GM13977 (cell line): ENCODE data around the gene RALGAPA2.

Experiments used
- DNase-seq: peaks from one replicate; pipeline ENCODE4 v3.0.0; 2012; ENCODE audit warnings: low spot score
- in situ Hi-C: fragments of 300-500 bp; cut with MboI; formaldehyde crosslinking; loops from one replicate; pipeline ENCODE4 v1.12.0; 2022; ENCODE audit warnings: low sequenced_read_pairs, low pct_unique_long_range_greater_than_20kb, mixed read lengths, inconsistent platforms; ENCODE audit not compliant: unreplicated experiment
- TF ChIP-seq, protein P1 (sequence below): IDR thresholded peaks from 2 replicates; pipeline ENCODE4 v1.5.1; 2012; ENCODE audit warnings: mild to moderate bottlenecking, control low read depth; ENCODE audit not compliant: insufficient read depth; ENCODE audit errors: extremely low read depth, missing control alignments

The RALGAPA2 gene

DNA sequence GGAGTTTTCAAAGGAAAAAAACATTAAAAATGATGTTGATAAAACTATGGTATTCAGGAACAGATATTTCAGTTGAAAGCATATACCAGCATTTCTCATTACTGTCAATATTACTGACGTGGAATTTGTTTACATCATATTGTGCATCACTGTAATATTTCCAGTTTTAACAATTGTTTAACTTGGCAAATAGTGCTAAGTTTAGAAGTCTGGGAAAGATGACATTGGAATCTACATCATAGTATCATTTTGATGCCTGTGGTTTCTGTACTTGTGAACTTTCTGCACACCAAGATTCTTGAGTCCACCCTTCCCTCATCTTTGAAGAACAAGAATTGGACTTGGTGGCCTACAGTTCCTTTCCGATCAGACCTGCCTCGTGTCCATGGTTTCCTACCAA, 98.1 kb downstream of the RALGAPA2 start:
- no peak for DNase-seq
- TF ChIP-seq, protein P1, sequence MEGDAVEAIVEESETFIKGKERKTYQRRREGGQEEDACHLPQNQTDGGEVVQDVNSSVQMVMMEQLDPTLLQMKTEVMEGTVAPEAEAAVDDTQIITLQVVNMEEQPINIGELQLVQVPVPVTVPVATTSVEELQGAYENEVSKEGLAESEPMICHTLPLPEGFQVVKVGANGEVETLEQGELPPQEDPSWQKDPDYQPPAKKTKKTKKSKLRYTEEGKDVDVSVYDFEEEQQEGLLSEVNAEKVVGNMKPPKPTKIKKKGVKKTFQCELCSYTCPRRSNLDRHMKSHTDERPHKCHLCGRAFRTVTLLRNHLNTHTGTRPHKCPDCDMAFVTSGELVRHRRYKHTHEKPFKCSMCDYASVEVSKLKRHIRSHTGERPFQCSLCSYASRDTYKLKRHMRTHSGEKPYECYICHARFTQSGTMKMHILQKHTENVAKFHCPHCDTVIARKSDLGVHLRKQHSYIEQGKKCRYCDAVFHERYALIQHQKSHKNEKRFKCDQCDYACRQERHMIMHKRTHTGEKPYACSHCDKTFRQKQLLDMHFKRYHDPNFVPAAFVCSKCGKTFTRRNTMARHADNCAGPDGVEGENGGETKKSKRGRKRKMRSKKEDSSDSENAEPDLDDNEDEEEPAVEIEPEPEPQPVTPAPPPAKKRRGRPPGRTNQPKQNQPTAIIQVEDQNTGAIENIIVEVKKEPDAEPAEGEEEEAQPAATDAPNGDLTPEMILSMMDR = no peak
- in situ Hi-C loops = no loop called here

DNA sequence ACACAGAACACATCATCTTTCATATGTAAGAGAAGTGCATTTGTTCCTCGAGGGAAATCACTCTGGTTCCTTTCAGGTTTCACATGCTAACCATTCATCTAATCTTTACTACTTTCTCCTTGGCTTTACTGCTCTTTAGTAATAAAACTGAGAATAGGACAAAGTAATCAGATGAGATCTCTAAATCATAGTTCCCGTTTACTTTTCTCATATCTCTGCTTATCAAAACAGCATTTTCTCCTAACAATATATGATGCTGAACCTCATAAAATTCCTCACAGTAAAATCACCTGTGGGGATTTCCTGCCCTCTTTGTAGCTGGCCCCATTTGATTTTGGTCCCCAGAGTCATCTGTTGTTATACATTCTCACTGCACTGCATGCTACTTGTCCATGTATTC, 100.2 kb downstream of the RALGAPA2 start:
- in situ Hi-C loops = no loop called here
- no peak for DNase-seq
- TF ChIP-seq, protein P1 = no peak

DNA sequence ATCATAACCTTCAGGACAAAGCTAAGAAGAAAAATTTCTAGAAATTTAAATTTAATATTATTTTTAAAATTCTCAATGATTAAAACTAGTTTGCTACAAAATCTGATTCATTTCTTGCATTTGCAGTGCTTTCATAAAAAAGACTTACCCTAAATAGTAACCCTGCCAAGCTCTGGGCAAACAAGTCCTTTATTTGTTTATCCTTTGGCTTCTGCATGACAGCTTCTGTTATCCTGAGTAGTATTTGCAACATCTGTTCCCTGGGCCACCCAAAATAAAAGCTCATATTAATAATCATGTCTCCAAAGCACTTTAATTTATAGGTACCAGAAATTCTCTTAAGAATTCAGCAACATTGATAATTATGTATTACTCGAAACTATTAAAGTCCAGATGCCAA, 101.3 kb downstream of the RALGAPA2 start:
- DNase-seq = no peak
- in situ Hi-C loops = no loop called here
- TF ChIP-seq, protein P1 = no peak

DNA sequence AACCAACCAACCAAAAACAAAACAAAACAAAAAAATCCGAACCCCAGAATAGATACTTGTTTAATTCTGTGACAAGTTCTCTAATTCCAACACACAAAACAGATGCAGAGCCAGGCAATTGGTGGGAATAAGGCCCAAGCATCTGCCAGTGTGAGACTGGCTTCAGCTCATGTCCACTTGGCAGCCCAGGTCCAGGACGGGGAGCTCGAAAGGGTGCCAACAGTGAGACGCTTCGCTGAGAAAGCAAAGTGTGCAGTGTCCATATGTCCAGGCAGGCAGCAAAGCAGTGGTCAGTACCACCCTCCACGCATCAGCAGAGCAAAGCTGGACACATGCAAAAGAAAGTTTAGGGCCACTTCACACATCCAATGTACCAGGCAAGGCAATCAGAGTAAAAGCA, 102.9 kb downstream of the RALGAPA2 start:
- TF ChIP-seq, protein P1 = no peak
- no peak for DNase-seq
- in situ Hi-C loops = no loop called here

DNA sequence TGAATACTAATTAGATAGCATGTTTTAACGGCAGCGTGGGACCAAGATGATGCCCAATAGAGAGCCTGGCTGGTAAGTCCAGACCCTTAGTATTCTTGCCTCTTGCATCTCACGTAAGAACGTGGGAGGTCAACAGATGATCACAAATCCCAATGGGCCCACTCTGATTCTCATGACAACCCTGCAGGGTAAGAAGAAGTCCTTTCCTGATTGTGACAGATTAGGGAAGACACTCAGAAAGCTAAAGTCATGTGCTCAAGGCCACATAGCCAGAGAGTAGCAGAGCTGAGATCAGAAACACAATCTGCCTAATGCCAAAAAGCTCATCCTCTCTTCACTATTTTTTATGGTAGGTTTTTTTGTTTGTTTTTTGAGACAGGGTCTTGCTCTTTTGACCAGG, 103.8 kb downstream of the RALGAPA2 start:
- in situ Hi-C loops = no loop called here
- TF ChIP-seq, protein P1 = no peak
- no peak for DNase-seq

DNA sequence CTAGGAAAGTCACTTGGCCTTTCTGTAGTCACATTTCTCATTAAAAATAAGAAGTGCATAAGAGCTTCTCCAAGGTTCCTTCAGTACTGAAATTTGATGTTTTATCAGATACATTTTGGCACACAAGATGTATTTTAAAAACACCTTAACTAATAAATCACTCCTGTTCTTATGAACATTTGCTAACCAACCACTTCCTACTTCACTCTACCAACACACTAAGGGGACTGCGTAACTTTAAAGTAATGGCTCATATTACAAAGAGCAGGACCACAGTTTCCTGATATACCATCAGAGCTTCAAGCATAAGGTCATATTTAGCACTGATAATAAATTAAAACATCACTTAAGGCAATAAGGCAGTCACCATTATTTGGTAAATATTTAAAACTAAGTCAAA, 104.4 kb downstream of the RALGAPA2 start:
- in situ Hi-C loops = no loop called here
- TF ChIP-seq, protein P1 = no peak

DNA sequence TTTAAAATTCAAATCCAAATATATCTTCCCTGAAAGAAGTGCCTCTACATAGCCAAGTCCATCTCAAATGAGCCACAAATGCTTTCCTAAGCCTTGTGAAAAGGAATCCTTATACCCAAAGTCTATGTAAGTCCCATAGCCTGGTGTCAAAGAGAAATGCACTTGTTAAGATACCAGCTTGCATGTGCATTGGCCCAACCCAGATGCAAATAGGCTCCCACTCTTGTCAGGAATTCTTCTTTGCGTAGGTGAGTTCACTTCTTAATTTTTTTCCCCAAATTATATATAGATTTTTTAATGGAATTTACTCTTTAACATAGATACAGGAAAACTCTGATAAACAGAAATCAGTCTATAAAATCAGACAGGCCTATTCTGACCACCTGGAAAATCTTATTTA, 105.6 kb downstream of the RALGAPA2 start:
- no peak for DNase-seq
- TF ChIP-seq, protein P1 = no peak
- in situ Hi-C loops = no loop called here

More for the DNA sequence above, 104.4 kb downstream of the RALGAPA2 start:
- no peak for DNase-seq
